ENCODE data around the gene IGFBP6. TPM values are rescaled to one million over a fixed set of nuclear protein-coding genes. Genes with fewer than 3 reads are reported as not detected.
A peak's percentile ranks its signal among the peaks of the same experiment; 100 is the strongest.
"Not testable (repeated sequence)": the region's sequence is repeated elsewhere in the genome, so short reads cannot be mapped to it uniquely, and the experiment has no call there.

The IGFBP6 gene
- total RNA-seq, 1 donor = 577 TPM

DNA sequence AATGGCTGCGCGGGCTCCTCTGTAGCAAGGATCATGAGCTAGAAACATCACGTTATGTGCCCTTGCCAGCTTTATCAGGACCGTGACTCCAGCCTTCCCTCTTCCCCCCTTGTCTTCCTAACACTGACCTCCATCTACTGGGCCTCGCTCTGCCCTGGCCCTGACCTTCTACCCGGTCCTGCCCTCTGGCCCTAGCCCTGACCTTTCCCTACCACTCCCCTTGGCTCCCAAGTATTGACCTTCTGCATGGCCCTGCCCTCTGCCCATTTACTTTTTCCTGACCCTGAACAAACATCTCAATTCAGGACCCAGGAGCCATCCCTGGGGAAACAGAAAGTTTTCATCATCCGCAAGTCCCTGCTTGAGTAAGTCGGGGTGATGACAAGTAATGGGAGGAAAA is 7.8 kb downstream of the IGFBP6 start:
- Histone ChIP-seq H3K9me3 (ENCODE audit: low read depth, low read length) (no peaks in the 10 kb centered on the region), H3K4me2 (ENCODE audit: insufficient read depth, low read length) (no peak overlapping the region), H4K20me1 (ENCODE audit: insufficient read depth, low read length) (no peaks in the 10 kb centered on the region), H3K36me3 (ENCODE audit: insufficient read depth, low read length) (peaks cover 14% of the 10 kb centered on the region), H2AFZ (ENCODE audit: low read length) (no peak overlapping the region), H3K79me2 (ENCODE audit: insufficient read depth, low read length) (no peaks in the 10 kb centered on the region), H3K4me1 (ENCODE audit: insufficient read depth, low read length) (no peaks in the 10 kb centered on the region), H3K4me3 (ENCODE audit: insufficient read depth, low read length) (no peak overlapping the region), H3K27me3 (ENCODE audit: insufficient read depth, low read length) (no peaks in the 10 kb centered on the region), H3K27ac (ENCODE audit: low read depth, low read length) (no peak overlapping the region)
- TF ChIP-seq, protein P1, sequence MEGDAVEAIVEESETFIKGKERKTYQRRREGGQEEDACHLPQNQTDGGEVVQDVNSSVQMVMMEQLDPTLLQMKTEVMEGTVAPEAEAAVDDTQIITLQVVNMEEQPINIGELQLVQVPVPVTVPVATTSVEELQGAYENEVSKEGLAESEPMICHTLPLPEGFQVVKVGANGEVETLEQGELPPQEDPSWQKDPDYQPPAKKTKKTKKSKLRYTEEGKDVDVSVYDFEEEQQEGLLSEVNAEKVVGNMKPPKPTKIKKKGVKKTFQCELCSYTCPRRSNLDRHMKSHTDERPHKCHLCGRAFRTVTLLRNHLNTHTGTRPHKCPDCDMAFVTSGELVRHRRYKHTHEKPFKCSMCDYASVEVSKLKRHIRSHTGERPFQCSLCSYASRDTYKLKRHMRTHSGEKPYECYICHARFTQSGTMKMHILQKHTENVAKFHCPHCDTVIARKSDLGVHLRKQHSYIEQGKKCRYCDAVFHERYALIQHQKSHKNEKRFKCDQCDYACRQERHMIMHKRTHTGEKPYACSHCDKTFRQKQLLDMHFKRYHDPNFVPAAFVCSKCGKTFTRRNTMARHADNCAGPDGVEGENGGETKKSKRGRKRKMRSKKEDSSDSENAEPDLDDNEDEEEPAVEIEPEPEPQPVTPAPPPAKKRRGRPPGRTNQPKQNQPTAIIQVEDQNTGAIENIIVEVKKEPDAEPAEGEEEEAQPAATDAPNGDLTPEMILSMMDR (IDR thresholded peaks at IDR 0.05; ENCODE audit: extremely low read depth, low read depth, low read length) = no peak
- DNase-seq (ENCODE audit: insufficient read length, low spot score, missing footprints) = peak; percentile 59

DNA sequence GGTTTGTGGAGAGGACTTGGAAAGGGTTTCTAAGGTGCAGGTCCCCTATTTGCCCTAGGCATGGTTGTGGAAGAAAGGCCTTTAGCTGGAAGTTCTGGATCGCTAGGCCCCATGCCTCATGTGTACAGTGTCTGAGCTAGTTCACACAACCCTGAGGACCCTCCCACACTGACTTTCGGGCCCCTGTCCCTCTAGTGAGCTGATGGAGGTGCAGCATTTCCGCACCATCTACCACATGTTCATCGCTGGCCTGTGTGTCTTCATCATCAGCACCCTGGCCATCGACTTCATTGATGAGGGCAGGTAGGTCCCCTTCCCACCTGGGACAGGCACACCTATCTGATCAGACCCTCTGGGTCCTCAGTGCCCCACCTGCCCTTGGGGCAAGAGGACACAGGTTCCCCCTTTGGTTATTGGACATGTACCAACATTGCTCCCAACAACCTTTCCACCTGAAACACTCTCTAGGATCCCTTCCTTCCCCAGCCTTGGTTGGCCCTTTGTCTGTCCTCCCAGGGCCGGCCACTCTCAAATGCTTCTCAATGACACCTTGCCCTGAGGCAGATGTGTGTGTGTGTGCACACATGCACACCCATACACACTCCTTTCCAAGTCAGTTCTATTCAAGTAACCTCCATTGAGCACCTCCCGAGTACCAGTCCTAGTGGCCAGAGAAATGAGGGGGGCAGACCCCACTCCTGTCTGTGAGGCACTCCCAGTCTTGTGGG is 8.4 kb downstream of the IGFBP6 start:
- no peak overlapping the region for H3K4me2 ChIP-seq (ENCODE audit: insufficient read depth, low read length)
- peak; percentile 44 for DNase-seq (ENCODE audit: insufficient read length, low spot score, missing footprints)
- no peaks in the 10 kb centered on the region for H3K4me1 ChIP-seq (ENCODE audit: insufficient read depth, low read length)
- no peaks in the 10 kb centered on the region for H3K79me2 ChIP-seq (ENCODE audit: insufficient read depth, low read length)
- no peaks in the 10 kb centered on the region for H4K20me1 ChIP-seq (ENCODE audit: insufficient read depth, low read length)
- no peak overlapping the region for H3K4me3 ChIP-seq (ENCODE audit: insufficient read depth, low read length)
- H3K27ac ChIP-seq (ENCODE audit: low read depth, low read length) = no peak overlapping the region
- no peaks in the 10 kb centered on the region for H3K27me3 ChIP-seq (ENCODE audit: insufficient read depth, low read length)
- TF ChIP-seq, protein P1 (IDR thresholded peaks at IDR 0.05; ENCODE audit: extremely low read depth, low read depth, low read length) = no peak
- H3K9me3 ChIP-seq (ENCODE audit: low read depth, low read length) = no peaks in the 10 kb centered on the region
- H2AFZ ChIP-seq (ENCODE audit: low read length) = no peak overlapping the region
- peaks cover 8% of the 10 kb centered on the region for H3K36me3 ChIP-seq (ENCODE audit: insufficient read depth, low read length)

DNA sequence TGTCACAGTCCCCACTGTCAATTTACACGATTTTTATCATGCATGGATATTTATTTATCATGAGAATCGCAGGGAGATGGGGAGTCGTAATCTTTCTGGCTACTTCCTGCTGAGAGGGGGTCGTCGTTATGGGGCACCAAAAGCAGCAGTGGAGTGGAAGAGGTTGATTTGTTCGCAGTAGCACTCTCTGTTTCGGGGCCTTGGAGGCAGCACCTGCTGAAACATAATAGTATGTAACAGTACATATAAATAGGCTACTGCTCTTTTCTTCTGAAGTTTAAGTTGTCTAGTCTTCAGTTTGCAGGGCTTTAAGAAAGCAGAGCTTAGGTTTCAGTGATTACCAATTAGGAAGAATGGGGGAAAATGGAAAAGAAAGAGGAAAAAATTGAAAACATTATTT is 9.7 kb downstream of the IGFBP6 start:
- Histone ChIP-seq H3K36me3 (ENCODE audit: insufficient read depth, low read length) (peaks cover 1% of the 10 kb centered on the region), H3K4me2 (ENCODE audit: insufficient read depth, low read length) (no peak overlapping the region), H3K27ac (ENCODE audit: low read depth, low read length) (no peak overlapping the region), H3K79me2 (ENCODE audit: insufficient read depth, low read length) (no peaks in the 10 kb centered on the region), H3K4me3 (ENCODE audit: insufficient read depth, low read length) (no peak overlapping the region), H3K4me1 (ENCODE audit: insufficient read depth, low read length) (no peaks in the 10 kb centered on the region), H2AFZ (ENCODE audit: low read length) (no peak overlapping the region), H3K9me3 (ENCODE audit: low read depth, low read length) (no peaks in the 10 kb centered on the region), H3K27me3 (ENCODE audit: insufficient read depth, low read length) (no peaks in the 10 kb centered on the region), H4K20me1 (ENCODE audit: insufficient read depth, low read length) (no peaks in the 10 kb centered on the region)
- no peak for DNase-seq (ENCODE audit: insufficient read length, low spot score, missing footprints)
- TF ChIP-seq, protein P1 (IDR thresholded peaks at IDR 0.05; ENCODE audit: extremely low read depth, low read depth, low read length) = no peak

DNA sequence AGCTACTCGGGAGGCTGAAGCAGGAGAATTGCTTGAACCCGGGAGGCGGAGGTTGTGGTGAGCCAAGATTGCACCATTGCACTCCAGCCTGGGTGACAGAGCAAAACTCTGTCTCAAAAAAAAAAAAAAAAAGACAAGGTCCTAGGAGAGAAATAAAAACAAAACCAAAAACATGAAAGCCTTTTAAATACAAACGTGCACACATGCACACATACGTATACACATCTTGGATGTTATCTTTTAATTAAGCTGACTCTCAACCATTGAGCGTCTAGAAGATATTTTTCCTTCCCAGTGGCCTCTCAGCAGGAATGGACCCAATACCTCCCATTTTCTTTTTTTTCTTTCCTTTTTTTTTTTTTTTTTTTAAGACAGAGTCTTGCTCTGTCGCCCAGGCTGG is 15.0 kb downstream of the IGFBP6 start:
- H3K9me3 ChIP-seq (ENCODE audit: low read depth, low read length); H3K79me2 ChIP-seq (ENCODE audit: insufficient read depth, low read length); H4K20me1 ChIP-seq (ENCODE audit: insufficient read depth, low read length); H3K4me1 ChIP-seq (ENCODE audit: insufficient read depth, low read length); H3K27ac ChIP-seq (ENCODE audit: low read depth, low read length); H3K4me3 ChIP-seq (ENCODE audit: insufficient read depth, low read length); H2AFZ ChIP-seq (ENCODE audit: low read length); H3K27me3 ChIP-seq (ENCODE audit: insufficient read depth, low read length); H3K4me2 ChIP-seq (ENCODE audit: insufficient read depth, low read length); H3K36me3 ChIP-seq (ENCODE audit: insufficient read depth, low read length): not testable (repeated sequence)
- peak; percentile 43 for DNase-seq (ENCODE audit: insufficient read length, low spot score, missing footprints)
